ENCODE data around the gene CNKSR1.
A peak's percentile ranks its signal among the peaks of the same experiment; 100 is the strongest.

The CNKSR1 gene

DNA sequence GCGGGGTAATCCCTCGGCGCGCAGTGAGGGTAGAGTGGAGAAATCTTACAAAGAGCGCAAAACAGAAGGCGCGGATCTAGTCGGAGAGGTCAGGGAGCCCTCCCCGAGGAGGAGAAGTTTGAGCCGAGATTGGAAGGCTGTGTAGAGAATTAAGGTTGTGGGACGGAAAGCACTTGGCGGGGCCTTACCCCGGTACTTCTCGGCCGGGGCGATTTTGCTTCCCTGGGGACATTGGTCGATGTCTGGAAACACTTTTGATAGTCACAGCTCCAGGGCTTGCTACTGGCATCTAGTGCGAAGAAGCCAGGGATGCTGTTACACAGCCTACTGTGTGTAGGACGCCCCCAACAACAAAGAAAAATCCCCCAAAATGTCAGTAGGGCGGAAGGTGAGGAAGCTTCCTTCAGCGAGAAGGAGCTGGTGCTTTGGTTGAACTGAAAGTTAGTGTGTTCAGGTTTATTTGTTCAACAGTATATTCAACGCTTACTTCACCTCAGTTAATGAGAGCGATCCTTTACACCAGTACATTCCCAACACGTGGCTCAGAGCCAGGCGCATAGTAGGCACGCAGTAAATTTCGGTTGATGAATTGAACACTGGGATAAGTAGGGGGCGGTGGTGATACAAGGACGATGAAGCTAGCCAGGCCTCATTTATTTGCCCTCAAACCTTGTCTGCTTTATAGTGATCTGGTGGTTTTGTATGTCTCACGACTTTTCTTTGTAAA lies 57.5 kb downstream of the CNKSR1 start:
- peak; percentile 31 for DNase-seq

- DNase-seq, result peak; percentile 37
Measured at GRCh38 chr1:26237230-26237966, 60.1 kb downstream of the CNKSR1 start.
